Activated CD4-positive, alpha-beta T cell treated with anti-CD3 and anti-CD28 coated beads, Interleukin-10, Interleukin-2, amounts not matched to agents 100 ng/mL and 50 ng/mL, durations not matched to agents 16 hours and 8 hours (primary cell): Measurements from ENCODE around the gene PHF21B.
"Not testable (repeated sequence)": the region's sequence is repeated elsewhere in the genome, so short reads cannot be mapped to it uniquely, and the experiment has no call there.

Experiments used
- DNase-seq: peaks from one replicate; pipeline ENCODE4 v3.0.0-alpha.2; 2020

PHF21B gene

DNA sequence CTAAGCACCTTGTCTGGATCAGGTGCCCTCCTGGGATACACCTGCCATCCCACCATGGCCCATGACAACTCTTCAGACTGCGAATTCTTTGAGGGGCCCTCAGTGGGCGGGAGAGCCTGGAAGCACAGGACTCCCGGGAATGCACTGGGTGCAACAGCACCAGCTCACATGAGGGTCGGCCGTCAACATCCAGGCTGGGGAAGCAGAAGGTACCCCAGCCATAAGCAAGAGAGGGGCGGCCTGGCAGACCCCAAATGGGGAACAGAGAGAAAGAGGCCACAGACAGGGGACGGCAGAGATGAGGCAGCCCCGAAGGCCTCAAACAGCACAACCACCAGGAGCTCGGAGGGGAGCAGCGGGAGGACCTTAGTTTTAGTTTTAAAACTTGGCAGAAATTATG, 94.4 kb downstream of the PHF21B start:
- DNase-seq, result no peak

DNA sequence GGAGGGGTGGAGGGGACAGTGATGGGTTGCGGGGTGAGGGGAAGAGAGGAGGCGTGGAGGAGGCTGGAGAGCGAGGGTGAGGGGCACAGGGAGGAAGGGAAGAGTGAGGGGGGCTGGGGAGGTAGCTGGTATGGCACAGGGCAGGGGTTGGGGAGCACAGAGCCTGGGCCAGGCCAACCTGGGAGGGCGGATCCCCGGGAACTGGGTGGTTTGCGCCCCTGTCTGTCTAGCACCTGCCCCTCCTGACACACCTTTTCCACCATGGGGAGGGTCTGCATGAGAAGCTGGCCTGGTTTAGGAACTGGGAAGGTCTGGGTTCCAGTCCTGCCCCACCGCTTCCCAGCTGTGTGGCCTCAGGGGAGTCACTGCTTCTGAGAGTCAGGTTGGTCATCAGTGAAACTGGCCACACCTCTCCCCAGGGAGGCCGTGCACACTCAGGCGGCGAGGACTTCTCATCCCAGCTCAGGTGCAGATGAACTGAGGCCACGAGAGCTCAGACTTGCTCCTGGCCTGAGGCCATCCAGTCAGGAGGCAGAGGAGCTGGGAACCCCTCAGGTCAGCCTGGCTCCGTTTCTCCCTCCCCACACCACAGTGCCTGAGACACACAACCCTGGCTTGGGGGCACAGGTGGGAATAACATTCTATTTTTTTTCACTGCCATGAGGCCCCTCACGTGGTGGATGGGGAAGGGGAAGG, 95.6 kb downstream of the PHF21B start:
- DNase-seq, result no peak

GRCh38 chr22:44913198-44913983, 96.4 kb downstream of the PHF21B start:
- DNase-seq, result no peak

- no peak for DNase-seq
These were observed 100.6 kb downstream of the PHF21B start for GRCh38 chr22:44909241-44909640.

DNA sequence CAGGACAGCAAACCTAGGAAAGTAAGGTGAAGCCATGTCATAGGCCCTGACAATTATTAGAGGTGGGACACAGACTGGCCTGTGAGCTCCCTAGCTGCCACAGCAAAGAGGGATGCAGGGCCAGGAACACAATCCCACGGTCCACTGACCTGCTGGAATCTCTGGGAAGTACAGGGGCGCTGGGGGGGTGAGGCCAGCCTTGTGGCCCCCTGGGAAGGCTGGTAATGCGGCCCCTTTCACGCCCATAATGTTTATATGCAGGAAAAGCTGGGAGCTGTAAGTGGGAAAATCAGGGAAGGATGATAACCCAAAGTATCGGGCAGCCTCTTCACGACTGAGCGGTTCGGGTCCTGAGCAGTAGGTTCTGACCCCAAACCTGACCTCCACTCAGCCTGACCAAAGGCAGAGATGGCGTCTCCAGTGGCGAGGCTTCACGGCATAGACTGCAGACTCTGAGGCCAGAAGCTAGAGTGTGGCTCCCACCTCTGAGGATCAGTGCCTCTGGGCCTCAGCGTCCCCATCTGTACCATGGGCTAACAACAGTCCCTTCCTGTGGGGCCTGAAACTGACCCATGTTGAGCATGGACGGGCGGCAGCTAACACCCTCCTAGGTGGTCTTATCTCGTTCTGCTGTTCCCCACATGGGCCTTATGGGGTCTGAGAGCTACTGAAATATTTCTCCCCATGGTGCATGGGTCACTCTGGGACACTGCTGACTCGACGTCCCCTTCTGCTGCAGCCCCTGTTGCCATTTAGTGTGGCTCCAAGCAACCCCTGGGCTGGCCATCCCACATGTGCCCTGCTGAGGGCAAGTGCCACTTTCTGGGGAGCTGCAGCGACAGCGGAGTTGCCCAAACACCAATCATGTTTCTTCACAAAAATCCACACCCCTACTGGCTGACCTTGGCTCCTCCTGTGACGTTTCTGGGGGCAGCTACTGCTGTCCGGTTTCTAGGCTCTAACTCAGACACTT, 101.8 kb downstream of the PHF21B start:
- no peak for DNase-seq

- no peak for DNase-seq
These were observed 102.7 kb downstream of the PHF21B start for GRCh38 chr22:44906999-44907644.

- no peak for DNase-seq
These were observed 103.4 kb downstream of the PHF21B start for GRCh38 chr22:44906248-44906936.

DNA sequence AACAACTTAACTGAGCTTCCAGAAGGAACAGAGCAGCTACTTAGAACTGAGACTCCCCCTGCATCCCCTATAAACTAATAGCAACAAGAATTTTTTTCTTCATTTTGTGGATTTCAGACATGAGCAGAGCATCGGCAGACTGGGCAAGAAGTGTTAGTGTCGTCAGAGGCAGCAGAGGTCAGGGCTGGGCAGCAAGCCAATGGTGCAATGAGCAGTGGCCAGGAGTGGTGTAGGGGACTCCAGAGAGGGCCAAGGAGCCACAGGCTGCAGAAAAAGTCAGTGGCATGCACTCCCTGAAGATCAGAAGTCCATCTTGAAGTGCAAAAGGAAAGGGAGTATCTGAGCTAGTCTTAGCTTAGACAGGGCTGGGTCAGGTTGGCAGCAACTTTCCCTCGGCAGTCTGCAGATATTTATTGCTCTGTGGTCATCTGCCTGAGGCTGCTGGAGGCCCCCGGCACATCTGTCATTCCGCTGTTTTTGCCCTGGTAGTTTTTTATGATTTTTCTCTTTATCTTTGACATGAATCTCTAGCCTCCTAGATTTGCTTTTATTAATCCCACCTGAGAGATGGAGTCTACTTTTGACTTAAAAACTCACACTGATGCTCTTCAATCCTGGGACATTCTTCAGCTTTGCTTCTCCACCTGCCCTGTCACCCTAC, 105.2 kb downstream of the PHF21B start:
- DNase-seq, result not testable (repeated sequence)

GRCh38 chr22:44903164-44903563, 106.6 kb downstream of the PHF21B start:
- not testable (repeated sequence) for DNase-seq

- no peak for DNase-seq
These were observed 108.5 kb downstream of the PHF21B start for GRCh38 chr22:44901301-44901700.

DNA sequence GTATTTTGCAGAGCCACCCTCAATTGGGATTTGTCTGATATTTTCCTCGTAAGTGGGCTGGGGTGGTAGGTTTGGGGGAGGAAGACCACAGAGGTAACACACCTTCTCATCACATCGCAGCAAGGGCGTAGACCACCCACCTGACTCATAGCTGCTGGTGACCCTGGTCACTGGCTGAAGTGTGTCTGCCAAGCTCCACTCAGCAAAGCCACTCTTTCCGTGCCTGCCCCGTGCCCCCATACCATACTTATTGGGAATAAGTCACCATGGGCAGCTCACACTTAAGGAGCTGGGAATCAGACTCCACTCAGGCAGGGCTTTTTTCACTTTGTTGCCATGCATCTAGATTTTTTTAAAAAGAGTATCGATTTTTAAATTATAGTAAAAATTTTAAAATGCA, 111.6 kb downstream of the PHF21B start:
- no peak for DNase-seq

DNA sequence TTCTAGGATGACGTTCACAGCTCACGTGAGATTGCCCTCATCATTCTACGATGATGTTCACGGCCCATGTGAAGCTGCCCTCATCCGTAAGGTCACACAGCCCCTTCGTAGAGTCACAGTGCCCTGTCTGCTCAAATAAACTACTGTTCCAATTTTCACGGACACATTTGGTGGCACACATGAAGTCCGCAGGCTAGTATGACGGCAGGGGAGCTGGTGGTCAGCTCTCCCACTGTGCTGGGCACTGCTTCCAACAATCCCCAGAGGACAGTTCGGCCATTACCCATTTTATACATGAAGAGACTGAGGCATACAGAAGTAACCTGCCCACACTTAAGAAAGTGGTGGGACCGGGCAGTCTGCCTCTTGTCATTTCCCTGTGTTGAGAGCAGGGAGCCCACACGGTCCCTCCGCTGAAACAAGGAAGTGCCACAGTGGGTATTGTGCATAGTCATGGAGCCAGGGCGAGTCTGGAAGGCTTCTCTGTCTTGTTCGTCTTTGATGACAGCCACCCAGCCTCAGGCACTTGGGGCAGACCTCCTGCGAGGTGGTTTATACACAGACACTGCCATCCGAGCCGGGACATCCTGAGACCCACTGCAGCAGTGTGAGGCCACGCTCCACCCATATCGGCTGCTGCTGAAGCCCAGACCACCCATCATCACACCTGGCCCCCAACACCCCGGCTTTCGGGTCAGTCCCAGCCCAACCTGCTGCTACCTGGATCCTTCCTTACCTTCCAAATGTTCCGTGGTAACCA, 114.3 kb downstream of the PHF21B start:
- no peak for DNase-seq

GRCh38 chr22:44894782-44895181, 115.0 kb downstream of the PHF21B start:
- no peak for DNase-seq

- DNase-seq, result no peak
These were observed 115.5 kb downstream of the PHF21B start for GRCh38 chr22:44894321-44894720.

DNA sequence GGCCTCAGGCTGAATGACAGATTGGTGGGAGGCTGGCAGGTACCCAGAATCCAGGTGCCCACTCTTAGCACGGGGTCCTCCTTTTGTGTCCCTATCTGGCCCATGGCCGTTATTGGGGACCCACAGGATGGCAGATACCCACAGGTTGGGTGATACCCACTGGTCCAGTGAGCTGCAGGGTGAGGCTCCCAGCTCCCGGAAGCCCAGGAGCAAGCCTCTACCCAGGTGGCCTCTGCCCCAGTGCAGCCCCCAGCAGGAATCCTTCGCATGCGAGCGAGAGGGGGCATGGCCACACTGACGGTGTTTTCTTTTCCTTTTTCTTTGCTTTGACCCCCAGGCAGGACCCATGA, 116.1 kb downstream of the PHF21B start:
- DNase-seq, result no peak

GRCh38 chr22:44892803-44893730, 116.7 kb downstream of the PHF21B start:
- DNase-seq, result no peak

DNA sequence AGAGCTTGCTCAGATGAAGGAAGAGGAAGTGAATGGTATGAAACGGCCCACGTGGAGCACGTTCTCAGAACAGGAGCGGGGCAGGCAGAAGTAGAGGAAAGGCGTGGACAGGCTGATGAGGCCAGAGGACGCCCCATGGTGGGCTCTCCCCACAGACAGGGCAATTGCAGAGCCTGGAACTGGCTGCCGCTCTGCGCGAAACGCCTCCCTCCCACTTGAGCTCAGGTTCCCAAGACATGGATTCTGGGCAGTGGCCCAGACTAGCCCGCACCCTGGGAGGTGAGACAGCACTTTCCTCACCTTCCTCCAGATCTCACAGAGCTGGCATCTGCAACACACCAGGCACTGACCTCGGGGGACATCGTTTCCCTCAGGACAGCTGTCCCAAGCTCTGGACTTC, 117.6 kb downstream of the PHF21B start:
- DNase-seq, result no peak

DNA sequence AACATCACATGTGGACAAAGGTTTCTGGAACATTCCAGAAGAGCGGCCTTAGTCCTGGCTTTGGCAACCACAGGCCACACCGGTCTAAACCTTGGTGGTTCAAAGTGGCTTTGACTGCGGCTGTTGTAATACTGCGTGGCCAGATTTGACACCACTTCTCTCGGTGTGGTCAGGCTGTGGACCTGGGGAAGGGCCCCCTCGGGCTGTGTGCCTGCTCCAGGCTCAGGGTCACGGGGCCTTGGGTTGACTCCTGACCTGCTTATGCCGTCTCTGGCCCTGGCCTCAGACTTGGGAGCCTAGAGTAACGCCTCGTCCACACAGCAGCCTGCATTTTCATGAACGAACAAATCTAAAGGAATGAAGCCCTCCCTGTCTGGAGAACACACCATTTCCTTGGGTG, 118.0 kb downstream of the PHF21B start:
- no peak for DNase-seq

GRCh38 chr22:44891293-44891747, 118.5 kb downstream of the PHF21B start:
- no peak for DNase-seq
